ENCODE measurements around the gene PCDHA11. TPM values are rescaled to one million over a fixed set of nuclear protein-coding genes. Genes with fewer than 3 reads are reported as not detected.
"Not testable (repeated sequence)": the region's sequence is repeated elsewhere in the genome, so short reads cannot be mapped to it uniquely, and the experiment has no call there.

Gene PCDHA11
- total and polyA plus RNA-seq, 2 donors (not counting 3 experiments of a cell fraction or from before 2014, with no cell fraction given) = not detected

GRCh38 chr5:140875085-140876065, 6.6 kb downstream of the PCDHA11 start, which contains the start of gene PCDHA12:
PCDHA12 (plus strand) TSS chr5:140875308; CDS start chr5:140875473, 165 bp downstream.
- intact Hi-C loops (cut with micrococcal nuclease) = no loop called here
- FAIRE-seq = no peak

GRCh38 chr5:140876541-140877261, 7.9 kb downstream of the PCDHA11 start:
- H4K20me1 ChIP-seq (replicated peaks; ENCODE audit: control insufficient read depth, extremely low read depth, insufficient read depth, low read length); BruUV-seq (replicated peaks); DNase-seq (ENCODE audit: low read depth, low spot score); H3K79me2 ChIP-seq (ENCODE audit: control insufficient read depth, insufficient read depth, low read length); H3K9me1 ChIP-seq (replicated peaks; ENCODE audit: control insufficient read depth, extremely low read depth, insufficient read depth, low read length); H3K27me3 ChIP-seq (ENCODE audit: control insufficient read depth in 2 of 2, insufficient read depth in 2 of 2, low read length in 2 of 2); H3K4me3 ChIP-seq (replicated peaks in 1 of 3; ENCODE audit: insufficient read depth in 1 of 3, low read depth in 1 of 3, low read length in 3 of 3); FAIRE-seq; H3K4me1 ChIP-seq (ENCODE audit: control insufficient read depth, extremely low read depth, insufficient read depth, low read length); H3K9ac ChIP-seq (replicated peaks; ENCODE audit: extremely low read depth, insufficient read depth, low read length); H3K4me2 ChIP-seq (ENCODE audit: insufficient read depth, low read length); H3K36me3 ChIP-seq (ENCODE audit: control insufficient read depth in 2 of 2, extremely low read depth in 1 of 2, insufficient read depth in 2 of 2, low read length in 2 of 2); H3K27ac ChIP-seq (ENCODE audit: insufficient read depth, low read depth, low read length); intact Hi-C loops (cut with micrococcal nuclease); H2AFZ ChIP-seq (ENCODE audit: low read depth, low read length); POLR2A ChIA-PET; H3K9me3 ChIP-seq (replicated peaks; ENCODE audit: control insufficient read depth, insufficient read depth, low read length); dilution Hi-C loops (cut with MboI; ENCODE audit: extremely low pct_ligation_motif_present, low sequenced_read_pairs): not testable (repeated sequence)
- CTCF ChIA-PET = interaction anchor here (1.6 kb wide), 1 partner anchor 164 kb away, joined by 3 read pairs; no protein-coding TSS in a partner anchor

More at GRCh38 chr5:140875085-140876065, 6.6 kb downstream of the PCDHA11 start, which contains the start of gene PCDHA12:
- Histone ChIP-seq H3K9me3 (replicated peaks; ENCODE audit: control insufficient read depth, insufficient read depth, low read length) (no peaks in the 10 kb centered on the region), H3K36me3 (ENCODE audit: control insufficient read depth in 2 of 2, extremely low read depth in 1 of 2, insufficient read depth in 2 of 2, low read length in 2 of 2) (no peaks in the 10 kb centered on the region), H2AFZ (ENCODE audit: low read depth, low read length) (no peak within 1 kb of the TSS), H3K4me3 (replicated peaks in 1 of 3; ENCODE audit: insufficient read depth in 1 of 3, low read depth in 1 of 3, low read length in 3 of 3) (no peak within 1 kb of the TSS), H3K27ac (ENCODE audit: insufficient read depth, low read depth, low read length) (no peak within 1 kb of the TSS), H3K79me2 (ENCODE audit: control insufficient read depth, insufficient read depth, low read length) (no peaks in the 10 kb centered on the region), H4K20me1 (replicated peaks; ENCODE audit: control insufficient read depth, extremely low read depth, insufficient read depth, low read length) (no peaks in the 10 kb centered on the region), H3K9ac (replicated peaks; ENCODE audit: extremely low read depth, insufficient read depth, low read length) (no peak within 1 kb of the TSS), H3K4me2 (ENCODE audit: insufficient read depth, low read length) (no peak within 1 kb of the TSS), H3K9me1 (replicated peaks; ENCODE audit: control insufficient read depth, extremely low read depth, insufficient read depth, low read length) (no peaks in the 10 kb centered on the region), H3K4me1 (ENCODE audit: control insufficient read depth, extremely low read depth, insufficient read depth, low read length) (no peaks in the 10 kb centered on the region), H3K27me3 (ENCODE audit: control insufficient read depth in 2 of 2, insufficient read depth in 2 of 2, low read length in 2 of 2) (peaks cover 0 to 7% of the 10 kb centered on the region in 2 experiments)
- ChIA-PET POLR2A (no interaction called here), CTCF (interaction anchor here (1.6 kb wide), 1 partner anchor 166 kb away, joined by 3 read pairs; no protein-coding TSS in a partner anchor)
- no peak for DNase-seq (ENCODE audit: low read depth, low spot score)
- dilution Hi-C loops (cut with MboI; ENCODE audit: extremely low pct_ligation_motif_present, low sequenced_read_pairs) = no loop called here
- TF ChIP-seq FOS (IDR thresholded peaks at IDR 0.05; ENCODE audit: borderline replicate concordance, insufficient read depth, low read length) (no peak), GATA2 (IDR thresholded peaks at IDR 0.05; ENCODE audit: insufficient read depth, insufficient read length, low read depth, low read length) (no peak), CTCF (IDR thresholded peaks at IDR 0.05; ENCODE audit: extremely low read depth in 1 of 2, insufficient read depth in 1 of 2, low read depth in 1 of 2, low read length in 2 of 2) (no peak), MAX (IDR thresholded peaks at IDR 0.05; ENCODE audit: insufficient read depth, insufficient read length) (no peak), MYC (IDR thresholded peaks at IDR 0.05; ENCODE audit: low read depth, low read length) (no peak), POLR2A (IDR thresholded peaks at IDR 0.05; ENCODE audit: low read depth, low read length) (no peak), EZH2 (IDR thresholded peaks at IDR 0.05; ENCODE audit: borderline replicate concordance, low read depth, low read length, severe bottlenecking) (no peak), JUN (IDR thresholded peaks at IDR 0.05; ENCODE audit: borderline replicate concordance, insufficient read depth, insufficient read length, low read depth) (no peak), POLR2AphosphoS5 (IDR thresholded peaks at IDR 0.05; ENCODE audit: insufficient read depth, low read depth, low read length) (no peak)
- no TSS peak for BruUV-seq (replicated peaks)
